NCI-H2081 (cell line): ENCODE measurements around the gene CROT.
"Not testable (repeated sequence)": the region's sequence is repeated elsewhere in the genome, so short reads cannot be mapped to it uniquely, and the experiment has no call there.

Experiments used
- DNase-seq, 2 experiments: peaks; one replicate each; lab custom pipeline; 2025; lab: John Stamatoyannopoulos, UW

The CROT gene, protein sequence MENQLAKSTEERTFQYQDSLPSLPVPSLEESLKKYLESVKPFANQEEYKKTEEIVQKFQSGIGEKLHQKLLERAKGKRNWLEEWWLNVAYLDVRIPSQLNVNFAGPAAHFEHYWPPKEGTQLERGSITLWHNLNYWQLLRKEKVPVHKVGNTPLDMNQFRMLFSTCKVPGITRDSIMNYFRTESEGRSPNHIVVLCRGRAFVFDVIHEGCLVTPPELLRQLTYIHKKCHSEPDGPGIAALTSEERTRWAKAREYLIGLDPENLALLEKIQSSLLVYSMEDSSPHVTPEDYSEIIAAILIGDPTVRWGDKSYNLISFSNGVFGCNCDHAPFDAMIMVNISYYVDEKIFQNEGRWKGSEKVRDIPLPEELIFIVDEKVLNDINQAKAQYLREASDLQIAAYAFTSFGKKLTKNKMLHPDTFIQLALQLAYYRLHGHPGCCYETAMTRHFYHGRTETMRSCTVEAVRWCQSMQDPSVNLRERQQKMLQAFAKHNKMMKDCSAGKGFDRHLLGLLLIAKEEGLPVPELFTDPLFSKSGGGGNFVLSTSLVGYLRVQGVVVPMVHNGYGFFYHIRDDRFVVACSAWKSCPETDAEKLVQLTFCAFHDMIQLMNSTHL

DNA sequence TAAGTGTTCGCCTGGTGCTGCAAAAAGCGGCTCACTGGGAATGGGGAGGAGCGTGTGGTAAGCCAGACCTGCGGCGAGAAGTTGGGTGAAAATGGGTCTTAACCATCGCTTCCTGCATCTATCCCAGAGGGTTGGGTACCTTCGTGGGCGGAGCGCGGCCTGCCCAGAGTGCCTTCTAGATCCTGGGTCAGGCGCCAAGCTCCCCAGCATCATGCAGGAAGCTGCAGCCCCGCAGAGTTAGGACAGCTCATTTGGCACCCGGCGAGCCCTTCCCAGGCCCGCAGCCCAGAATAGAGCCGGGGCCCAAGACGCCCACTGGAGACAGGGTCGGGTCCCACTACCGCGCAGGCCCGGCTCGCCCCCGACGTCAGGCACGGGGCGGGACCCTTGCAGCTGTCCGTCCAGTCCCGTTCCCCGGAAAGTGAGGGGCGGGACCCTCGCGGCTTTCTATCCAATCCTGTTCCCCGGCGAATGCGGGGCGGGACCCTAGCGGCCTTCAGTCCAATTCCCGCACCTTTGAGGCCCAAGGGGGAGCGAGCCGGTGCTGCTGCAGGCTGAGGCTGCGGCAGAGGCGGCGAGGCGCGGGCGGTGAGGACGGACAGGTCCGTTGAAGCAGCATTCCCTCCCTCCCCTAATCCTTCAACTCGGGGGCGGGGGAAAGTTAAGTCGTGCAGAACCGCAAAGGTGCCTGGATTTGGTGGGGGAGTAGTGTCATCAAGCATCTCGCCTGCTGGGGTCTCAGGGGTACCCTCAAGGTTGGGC, at the start of gene CROT:
Gene CROT (plus strand): TSS at position 499 of the 762 bp plus-strand sequence. CDS start 3,405 bp downstream, outside the sequence.
- peak; percentile 96 to 98 for DNase-seq

DNA sequence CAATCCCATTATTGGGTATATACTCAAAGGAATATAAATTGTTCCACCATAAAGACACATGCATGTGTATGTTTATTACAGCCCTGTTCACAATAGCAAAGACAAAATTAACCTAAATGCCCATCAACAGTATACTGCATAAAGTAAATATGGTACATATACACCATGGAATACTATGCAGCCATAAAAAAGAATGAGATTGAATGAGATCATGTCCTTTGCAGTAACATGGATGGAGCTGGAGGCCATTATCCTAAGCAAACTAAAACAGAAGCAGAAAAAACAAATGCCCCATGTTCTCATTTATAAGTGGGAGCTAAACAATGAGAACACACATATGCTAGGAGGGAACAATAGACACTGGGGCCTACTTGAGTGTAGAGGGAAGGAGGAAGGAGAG, 44.7 kb upstream of the CROT start:
- no peak for DNase-seq

DNA sequence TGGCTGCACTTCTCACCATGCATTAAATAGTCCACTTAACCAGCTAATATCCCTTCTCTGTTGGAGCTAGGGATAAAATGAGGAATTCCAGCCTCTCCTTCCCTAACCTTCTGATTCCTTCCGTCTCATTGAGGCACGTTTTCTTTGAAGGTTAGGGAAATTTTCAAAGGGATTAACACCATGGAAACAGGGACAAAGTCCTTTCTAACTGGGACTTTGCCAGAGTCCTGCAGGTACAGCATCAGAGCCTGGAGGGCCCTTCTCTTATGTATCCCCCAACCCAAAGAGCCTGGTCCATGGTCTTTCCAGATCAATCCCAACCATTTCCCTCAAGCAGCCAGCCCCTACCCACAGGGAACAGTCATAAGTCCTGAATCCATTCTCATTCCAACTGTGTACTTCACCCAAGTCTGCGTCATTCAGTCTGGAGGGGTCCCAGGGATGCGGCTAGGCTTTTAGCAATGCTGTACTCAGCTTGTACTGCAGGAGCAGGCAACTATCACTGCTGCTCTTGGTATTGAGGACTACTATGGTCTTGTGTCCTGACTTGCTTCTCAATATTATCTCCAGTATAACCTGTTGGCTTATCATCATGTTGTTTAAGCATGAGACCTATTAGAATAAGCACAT, 34.6 kb upstream of the CROT start:
- no peak for DNase-seq

DNA sequence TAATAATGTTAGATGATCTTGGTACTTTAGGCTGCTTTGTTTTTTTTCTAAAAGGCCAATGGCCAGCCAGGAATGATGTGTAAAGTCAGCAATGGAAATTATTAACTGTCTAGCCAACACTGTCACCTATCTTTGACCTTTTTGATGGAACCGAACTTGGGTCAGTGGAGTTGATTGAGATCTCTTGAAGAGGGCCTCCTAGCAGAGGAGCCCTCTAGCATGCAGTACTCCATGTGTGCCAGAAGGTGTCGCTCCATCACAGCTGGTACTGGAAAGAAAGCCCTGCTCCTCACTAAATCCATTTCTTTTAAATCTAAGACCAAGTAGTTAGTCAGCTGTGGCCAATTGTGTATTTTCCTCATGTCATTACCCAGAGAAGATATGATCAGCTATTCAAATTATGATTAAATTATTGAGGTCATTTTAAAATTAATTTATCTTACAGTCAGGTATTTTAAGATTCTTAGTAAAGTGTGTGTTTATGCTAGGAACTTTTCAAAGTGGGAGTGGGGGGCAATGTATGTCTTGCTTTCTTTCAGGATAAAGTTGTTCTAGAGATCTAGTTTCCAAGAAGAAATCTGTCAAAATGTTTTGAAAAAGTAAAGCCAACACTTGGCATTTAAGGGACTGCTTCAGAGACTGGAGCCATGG, 33.1 kb upstream of the CROT start:
- DNase-seq = peak; percentile 55 to 62

DNA sequence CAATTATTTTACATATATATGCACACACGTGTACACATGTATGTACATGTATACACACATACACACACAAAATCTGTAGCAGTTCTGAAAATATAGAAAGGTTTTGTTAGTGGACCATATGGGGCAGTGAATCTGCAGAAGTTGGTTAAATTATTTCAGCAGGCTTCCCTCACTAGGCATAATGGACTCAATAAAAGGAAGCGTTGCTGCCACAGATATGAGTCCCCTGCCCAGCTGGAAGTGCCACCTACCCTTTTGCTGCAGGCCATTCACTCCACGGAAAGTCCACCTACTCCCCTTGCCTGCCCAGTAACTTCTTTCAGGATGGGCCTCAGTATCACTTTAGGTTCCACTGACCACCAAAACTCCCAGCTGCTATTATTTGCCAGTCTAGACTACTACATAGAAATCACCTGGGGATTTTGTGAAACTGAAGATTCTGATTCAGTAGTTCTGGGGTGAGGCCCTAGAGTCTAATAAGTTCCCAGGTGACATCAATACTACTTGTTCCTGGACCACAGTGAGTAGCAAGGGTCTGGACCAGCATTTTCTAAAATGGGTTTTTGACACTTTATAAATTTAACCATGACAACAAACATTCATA, 29.3 kb upstream of the CROT start:
- DNase-seq = no peak

DNA sequence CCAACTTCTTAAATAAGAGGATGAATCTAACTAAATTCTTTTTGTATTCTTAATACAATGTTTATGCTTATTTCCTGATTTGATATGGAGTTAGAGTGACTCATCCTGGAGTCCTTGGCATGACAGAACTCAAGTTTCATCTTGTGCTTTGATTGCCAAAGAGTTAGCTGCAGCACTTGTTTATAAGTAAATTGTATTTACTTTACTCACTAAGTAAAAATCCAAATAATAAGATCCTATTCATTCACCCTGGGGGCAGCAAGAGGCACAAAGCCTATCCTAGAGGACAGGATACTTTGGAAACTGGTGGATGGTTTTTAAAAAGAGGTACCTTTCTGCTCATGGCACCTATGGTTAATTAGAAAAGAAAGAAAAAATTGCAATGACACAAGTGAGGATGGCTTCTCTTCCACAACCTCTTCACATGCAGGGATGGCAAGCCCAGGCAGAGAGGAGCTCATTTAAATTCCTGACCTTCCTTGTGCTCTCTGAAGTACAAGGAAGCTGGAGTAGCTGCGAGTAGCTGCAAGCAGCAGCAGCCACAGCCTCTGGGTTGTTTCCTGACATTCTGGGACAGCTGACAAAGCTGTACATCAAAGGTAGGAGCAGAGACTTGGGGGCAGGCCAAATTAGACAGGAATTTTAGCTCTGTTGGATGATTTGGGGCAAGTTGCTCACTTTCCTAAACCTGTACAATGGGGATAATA, 28.5 kb upstream of the CROT start:
- DNase-seq = no peak

DNA sequence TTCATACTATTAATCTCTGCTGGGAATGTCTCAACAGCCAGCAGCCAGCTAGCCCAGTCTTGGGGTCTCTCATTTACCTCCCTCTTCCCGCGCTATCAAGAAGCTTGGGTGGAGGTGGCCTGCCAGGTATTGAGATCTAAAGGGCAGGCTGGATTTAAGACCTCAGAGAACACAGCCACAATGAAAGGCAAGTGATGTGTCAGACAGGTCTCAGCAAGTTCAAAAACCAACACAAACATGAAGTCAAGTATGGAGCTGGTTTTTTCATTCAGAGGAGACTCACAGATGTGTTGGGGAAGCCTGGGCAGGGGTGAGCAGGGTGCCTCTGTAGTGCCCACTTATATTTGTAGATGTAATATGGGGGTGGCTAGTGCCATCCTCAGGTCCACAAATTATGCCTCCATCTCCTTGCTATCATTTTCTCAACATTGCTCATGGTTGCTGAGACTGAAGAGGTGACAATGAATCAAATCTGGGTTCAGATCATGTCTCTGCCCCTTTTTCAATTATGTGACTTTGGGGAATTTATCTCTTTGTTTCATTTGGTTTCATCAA, 27.7 kb upstream of the CROT start:
- no peak for DNase-seq

DNA sequence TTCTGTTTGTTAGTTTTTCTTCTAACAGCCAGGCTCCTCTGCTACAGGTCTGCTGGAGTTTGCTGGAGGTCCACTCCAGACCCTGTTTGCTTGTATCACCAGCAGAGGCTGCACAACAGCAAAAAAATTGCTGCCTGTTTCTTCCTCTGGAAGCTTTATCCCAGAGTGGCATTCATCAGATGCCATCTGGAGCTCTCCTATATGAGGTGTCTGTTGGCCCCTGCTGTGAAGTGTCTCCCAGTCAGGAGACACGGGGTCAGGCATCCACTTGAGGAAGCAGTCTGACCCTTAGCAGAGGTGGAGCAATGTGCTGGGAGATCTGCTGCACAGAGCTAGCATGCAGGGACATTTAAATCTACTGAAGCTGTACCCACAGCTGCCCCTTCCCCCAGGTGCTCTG, 26.7 kb upstream of the CROT start:
- no peak for DNase-seq

DNA sequence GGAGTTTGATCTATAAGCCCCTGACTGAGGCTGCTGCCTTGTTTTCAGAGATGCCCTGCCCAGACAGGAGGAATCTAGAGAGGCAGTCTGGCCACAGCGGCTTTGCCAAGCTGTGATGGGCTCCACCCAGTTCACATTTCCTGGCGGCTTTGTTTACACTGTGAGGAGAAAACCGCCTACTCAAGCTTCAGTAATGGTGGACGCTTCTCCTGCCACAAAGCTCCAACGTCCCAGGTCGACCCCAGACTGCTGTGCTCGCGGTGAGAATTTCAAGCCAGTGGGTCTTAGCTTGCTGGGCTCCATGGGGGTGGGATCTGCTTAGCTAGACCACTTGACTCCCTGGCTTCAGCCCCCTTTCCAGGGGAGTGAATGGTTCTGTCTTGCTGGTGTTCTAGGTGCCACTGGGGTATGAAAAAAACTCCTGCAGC, 26.3 kb upstream of the CROT start:
- not testable (repeated sequence) for DNase-seq

DNA sequence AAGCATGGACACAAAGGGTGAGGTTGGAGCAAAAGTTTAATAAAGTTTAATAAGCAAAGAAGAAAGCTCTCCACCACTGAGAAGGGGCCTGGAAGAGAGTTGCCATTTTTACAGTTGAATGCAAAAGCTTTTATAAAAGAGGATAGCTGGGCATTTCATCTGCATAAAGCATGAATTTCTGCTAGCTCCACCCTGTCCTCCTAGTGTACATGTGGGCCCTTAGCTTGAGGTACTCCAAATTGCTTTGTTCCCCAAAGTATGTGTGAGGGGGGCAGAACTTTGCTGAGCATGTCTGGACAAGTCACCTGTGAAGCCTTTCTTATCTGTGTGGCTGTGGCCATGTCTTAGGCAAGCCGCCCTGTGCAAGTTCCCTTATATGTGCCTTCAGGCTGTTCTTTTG, 22.6 kb upstream of the CROT start:
- no peak for DNase-seq

DNA sequence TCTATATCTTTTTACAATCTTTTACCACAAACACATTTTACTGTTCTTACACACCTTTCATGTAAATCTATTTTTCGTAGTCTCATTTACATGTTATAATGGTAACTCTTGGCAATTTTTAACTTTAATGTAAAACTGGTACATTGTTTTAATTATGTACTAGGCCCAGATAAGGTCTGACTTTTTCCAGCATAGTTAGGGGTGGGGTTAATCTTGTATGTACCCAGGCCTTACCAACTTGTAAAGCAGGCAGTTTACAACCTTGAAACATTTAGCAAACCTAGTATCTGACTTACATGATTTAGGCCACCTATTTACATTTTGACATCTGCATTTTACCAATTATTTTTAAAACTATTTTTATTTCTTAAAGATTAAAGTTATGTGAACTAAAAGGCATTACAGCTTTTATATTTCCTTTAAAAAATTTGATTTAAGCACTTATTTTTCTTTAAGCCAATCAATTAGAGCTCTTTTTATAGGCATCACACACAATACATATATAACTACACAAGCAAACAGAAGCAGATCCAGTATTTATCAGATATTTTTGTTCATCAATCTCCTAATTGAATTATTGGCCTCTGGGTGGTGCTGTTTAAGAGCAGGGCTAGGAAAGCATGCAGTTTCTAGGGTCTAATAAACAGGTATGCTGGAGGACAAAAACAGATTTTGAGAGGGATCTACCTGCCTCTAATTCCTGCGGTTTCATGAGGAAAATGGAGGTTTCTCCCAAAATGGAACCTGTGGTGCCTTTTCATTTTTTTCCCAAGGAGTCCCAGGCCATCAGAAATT, 19.7 kb upstream of the CROT start:
- no peak for DNase-seq

DNA sequence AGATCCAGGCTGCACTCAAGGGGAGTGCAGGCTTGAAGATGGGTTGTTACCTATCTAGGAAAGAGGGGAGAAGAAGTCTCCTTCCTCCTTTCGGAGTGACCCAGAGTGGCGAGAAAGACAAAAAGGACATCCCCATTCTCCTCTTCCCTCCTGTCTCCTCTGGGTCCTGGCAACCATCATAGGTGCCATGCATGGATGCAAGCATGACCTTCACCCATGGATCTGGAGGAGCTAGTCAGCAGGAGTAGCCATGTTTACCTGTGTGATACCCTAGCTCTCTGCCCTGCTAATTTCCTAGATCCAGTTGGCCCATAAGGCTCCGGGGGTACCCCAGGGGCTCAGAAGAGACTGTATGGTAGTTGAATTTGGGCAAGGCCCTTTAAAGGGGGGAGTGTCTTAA, 17.2 kb upstream of the CROT start:
- peak; percentile 3 to 19 for DNase-seq

DNA sequence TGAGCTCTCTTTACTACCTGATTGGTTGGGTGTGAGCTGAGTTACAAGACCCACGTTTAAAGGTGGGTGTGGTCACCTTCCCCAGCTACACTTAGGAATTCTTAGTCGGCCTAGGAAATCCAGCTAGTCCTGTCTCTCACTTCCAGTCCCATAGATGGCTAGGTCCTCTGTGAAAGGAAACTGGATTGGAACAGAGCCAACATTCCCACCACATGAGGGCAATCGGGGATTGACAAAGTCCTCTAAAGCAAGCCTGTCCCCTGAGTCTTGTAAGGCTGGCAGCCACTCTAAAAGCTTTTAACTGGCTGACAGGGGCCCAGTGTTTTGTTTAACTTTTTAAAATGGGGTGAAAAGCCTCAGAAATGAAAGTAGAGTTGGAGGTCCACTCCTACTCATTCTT, 15.1 kb upstream of the CROT start:
- no peak for DNase-seq

DNA sequence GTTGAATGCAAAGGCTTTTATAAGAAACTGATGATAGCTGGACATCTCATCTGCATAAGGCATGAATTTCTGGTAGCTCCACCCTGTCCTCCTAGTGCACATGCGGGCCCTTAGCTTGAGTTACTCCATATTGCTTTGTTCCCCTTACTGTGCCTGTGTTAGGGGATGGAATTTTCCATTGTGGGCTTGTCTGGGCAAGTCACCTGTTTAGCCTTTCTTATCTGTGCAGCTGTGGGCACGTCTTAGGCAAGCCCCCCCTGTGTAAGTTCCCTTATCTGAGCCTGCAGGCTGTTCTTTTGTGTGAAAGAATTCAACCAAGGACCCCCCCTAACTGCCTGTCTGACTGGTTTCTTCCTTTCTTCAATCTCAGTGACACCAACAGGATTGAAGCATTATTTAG, 14.5 kb upstream of the CROT start:
- no peak for DNase-seq

DNA sequence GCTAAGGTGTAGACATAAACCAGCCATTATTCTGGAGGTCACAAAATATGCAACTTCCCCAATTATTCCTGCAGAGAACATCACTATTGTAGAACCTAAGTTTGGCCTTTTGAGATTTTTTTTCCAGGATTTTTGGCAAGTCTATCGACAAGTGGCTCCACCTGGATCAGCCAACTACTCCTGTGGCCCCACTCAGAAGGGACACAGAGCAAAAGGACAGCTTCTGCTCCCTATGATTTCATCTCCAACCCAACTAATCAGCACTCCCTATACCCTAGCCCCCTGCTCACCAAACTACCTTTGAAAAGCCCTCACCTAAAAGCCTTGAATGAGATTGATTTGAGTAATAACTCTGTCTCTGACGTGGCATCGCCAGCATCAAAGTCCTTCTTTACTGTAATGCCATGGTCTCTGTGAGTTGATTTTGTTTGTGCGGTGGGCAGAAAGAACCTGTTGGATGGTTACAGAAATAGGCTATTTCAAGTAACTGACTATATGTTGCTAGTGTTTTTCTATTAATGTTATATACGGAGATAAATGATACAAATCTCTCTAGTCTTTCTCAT, 13.7 kb upstream of the CROT start:
- DNase-seq = no peak

DNA sequence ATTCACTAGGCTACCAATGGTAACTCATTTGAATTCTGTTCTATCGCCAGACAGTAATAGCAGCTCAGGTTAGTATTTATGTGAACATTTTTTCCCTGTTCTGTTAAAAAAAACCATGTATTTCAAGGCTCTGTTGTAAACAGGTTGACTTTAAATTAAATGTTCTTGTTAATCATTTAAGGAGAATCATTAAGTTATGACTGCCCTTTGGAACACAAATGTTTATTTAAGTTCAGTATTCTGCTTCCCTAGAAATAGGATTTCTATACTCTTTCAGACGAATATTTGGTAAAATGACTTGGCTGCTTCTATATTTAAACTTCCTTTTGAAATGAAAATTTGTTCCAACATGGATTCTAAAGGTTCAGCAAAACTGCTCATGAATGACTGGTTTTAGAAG, 13.1 kb upstream of the CROT start:
- no peak for DNase-seq

DNA sequence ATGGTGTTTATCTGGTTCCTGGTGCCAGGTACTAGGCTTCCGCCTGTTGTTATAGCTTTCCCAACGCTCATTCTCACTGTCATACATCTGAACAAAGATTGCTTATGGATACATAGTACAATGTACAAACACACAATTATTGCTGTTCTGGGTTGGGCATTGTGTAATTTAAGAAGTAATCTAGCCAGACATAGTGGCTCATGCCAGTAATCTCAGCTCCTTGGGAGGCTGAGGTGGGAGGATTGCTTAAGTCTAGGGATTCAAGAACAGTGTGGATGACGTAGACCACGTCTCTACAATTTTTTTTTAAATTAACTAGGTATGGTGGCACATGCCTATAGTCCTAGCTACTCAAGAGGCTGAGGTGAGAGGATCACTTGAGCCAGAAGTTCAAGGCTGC, 9.3 kb upstream of the CROT start:
- DNase-seq = no peak

DNA sequence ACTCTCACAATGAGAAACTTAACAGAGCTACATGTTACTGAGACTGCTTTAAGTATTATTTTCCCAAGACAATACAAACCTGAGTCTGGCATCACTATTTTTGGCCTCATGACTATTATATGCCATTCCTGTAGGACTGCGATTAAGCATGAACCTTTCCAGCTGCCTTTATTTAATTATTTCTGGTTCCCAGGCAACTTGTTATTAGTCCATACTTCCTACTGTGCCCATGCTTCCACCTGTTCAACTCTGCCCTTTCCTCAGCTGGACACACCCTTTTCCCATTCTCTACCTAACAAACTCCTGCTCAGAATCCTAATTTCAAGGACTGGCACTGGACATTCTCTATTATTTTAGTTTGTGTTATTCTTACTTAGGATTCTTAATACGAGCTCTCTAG, 8.1 kb upstream of the CROT start:
- DNase-seq = peak in 1 of 2 experiments; percentile 9

DNA sequence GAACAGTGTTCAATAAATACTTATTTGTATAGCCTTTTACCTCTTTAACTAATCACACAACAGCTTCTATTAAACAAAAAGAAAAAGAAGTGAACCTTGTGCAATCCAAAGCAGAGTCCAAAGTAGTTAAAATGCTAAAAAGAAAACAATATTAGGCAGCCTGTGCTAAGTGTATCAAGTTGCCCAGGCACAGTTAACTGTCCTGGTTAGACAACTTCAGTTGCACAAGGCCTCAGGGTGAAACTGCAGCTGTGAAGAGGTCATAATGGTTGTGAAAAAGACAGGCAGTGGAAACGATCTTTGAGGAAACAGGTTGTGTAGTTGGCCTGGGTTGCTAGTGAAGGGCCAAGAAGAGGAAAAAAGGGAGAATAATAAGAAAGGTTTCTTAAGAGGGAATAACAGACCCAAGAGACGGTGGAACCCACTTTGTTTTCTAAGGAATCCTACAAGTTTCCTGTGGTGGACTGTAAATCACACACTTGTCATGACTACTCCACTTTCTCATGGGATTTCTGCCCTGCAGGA, 6.0 kb upstream of the CROT start:
- DNase-seq = no peak
